Colon (tissue), 2 donors: ENCODE data around the gene CZIB.

Experiments used
- FAIRE-seq: peaks from 2 replicates; lab custom pipeline; 2012; peaks lifted over from hg19 to GRCh38; lab: Jason Lieb, UNC
- donor health status: control.
- donor health status: control.

CZIB gene

GRCh38 chr1:53220171-53220961, at the start of gene CZIB:
Gene CZIB, minus strand, starts transcription at chr1:53220634. Its CDS starts 59 bp downstream, at chr1:53220575.
- no peak for FAIRE-seq

DNA sequence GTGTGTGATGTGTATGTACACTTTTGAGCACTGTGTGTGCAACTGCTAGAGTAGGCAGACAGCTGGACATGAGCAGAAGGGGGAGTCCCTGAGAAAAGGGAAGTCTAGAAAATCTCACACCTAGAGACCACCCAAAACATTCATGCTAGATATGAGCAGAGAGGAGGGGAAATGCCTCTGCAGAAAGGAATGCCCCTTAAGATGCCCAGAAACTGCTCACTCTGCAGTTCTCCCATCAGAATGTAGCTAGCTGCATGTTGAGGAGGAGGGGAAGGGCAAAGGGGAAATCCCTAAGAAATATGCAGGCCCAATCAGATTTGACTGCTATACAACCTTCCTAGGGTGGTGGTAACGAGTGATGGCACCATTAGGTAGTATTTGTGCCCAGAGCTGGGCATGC, 49.7 kb upstream of the CZIB start:
- FAIRE-seq = no peak

- FAIRE-seq = no peak
These were observed 47.3 kb upstream of the CZIB start for GRCh38 chr1:53267761-53268160.

DNA sequence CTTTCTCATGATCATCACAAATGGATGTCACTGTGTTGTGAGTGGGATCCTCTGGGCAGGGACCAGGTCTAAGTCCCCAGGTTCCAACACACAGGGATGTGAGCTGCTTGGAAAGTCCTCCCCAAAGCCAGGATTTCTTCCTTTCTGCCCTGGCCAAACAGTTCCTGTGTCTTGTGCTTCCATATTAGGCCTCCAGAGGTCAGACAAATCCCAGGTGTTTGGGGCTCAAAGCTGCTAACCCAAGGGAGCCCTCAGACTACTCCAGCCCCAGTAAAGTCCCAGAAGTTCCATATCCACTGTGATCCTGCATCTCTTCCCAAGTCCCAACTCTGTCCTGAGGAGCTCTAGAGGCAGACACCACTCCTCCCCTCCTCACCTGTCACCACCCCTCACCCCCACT, 45.6 kb upstream of the CZIB start:
- no peak for FAIRE-seq

- FAIRE-seq = no peak
These were observed 45.1 kb upstream of the CZIB start for GRCh38 chr1:53265581-53265980.

DNA sequence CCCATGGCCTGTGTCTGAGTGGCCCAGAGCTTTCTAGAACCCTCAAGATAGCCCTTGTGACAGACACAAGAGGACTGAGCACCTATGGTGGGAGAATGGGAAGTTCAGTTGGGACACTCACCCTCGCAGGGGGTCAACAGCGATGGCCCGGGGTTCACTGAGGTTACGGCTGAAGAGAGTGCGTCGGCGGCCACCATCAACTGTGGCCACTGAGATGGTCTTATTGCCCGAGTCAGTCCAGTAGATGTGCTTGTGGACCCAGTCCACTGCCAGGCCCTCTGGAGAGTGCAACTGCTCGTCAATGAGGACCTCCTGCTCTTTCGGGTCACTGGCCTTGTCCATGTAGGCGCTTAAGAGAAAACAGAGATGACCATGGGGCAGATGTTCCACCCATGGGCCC, 43.6 kb upstream of the CZIB start:
- FAIRE-seq = no peak

- FAIRE-seq = no peak
These were observed 41.6 kb upstream of the CZIB start for GRCh38 chr1:53262000-53262399.

DNA sequence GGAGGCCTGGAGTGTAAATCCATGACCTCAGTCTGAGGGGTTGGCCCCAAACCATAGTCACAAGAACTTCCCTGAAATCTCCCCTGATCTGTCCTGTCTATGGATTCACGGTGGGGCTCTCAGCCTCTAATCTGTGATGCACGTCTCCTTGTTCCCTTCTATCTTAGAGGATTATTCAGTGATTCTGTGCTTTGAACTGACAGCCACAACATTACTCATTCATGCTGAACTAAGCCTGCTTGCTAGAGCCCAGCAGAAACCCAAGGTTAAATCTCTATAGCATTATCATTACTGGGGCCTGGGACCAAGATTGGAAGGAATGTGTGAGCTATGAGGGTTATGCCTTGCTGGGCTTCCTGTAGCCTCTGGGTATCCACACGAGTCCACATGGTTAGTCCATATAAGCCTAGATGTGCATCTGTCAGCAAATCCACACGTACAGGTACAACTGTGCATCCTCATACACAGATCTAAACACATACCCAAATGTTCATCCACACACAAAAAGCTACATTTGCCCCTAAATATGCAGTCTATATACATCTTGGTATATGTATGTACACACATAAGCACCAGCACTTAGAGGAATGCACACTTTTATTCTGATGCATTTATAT, 40.3 kb upstream of the CZIB start:
- no peak for FAIRE-seq

GRCh38 chr1:53259932-53260331, 39.5 kb upstream of the CZIB start:
- FAIRE-seq = no peak

DNA sequence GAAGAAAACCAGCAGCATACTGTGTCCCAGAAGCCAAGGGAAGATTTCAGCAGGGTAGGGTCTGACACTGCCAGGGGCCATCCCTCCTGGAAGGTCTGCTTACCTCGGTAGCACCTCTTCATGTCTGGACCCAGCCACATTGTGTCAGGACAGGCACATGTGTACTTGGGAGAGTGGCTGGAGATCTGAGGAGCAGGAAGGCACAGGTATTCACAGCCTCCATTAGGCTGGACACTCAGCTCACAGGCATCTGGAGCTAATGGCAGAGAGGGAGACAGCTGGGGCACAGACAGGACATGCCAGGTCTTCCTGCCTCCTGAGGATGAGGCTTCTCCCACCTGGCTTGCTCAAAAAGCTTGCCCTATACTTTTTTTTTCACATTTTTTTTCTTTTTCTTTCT, 37.8 kb upstream of the CZIB start:
- FAIRE-seq = no peak

DNA sequence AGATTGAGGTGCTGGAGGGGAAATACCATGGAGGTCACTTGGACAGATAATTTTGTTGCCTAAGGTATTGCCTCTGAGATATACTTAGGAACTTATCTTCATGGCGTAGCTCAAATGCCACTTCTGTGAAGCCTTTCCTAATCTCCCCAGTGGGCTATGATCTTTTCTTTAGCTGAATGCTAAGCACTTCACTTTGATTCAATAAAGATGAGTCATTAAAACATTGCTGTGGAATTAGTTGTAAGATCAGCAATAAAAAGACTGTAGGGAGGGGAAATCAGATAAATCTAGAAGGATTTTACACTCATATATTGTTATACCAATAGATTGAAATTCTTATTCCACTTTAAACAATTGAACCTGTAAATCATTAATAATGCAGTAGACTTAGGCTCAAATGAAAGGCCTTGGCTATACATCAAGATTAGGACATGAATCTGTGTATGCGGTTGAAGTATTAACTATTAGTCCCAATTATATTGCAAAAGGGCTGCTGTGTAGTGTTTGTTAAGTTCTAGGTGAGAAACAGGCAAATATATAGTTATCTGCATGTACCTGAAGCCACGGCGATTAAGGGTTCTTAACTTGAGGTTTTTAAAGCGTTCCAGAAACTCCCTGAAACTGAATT, 37.1 kb upstream of the CZIB start:
- FAIRE-seq = no peak

GRCh38 chr1:53256511-53257453, 36.3 kb upstream of the CZIB start:
- no peak for FAIRE-seq

DNA sequence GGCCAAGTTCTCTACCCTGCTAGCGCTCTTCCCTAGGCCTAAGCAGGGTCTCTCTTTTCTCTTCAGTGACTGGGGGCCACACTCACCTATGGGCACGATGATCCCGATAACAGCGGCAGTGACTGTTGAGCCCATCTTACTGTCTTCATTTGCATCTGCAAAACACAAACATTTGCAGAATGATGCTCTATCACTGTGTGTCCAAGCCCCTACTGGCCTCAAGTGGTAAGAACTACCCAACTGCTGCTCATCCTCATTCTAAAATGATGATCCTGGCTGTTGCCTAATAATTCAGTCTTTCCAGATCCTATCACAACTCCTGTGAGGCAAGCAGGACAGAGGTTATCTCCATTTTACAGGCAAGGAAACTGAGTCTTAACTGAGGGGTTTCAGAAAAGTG, 34.6 kb upstream of the CZIB start:
- FAIRE-seq = no peak

GRCh38 chr1:53254011-53254640, 33.7 kb upstream of the CZIB start:
- FAIRE-seq = no peak

GRCh38 chr1:53250325-53250724, 29.9 kb upstream of the CZIB start:
- no peak for FAIRE-seq

DNA sequence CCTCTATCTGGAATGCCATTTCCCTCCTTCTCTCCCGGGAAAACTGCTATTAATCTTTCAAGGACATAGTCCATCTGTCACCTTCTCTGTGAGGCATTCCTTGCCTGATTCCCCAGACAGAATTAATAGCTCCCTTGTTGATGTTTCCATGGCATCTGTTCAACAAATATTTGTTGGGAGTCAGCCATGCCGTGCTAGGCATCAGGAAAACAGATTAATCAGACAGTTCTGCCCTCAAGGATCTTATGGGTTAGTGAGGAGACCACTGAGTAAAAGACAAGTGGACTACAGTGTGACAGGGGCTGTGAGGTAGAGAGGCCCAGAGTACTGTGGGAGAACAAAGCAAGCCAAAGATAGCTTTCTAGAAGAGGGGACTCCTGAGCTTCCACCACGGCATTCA, 29.3 kb upstream of the CZIB start:
- FAIRE-seq = no peak

GRCh38 chr1:53246261-53247134, 26.1 kb upstream of the CZIB start:
- no peak for FAIRE-seq

- FAIRE-seq = no peak
These were observed 23.7 kb upstream of the CZIB start for GRCh38 chr1:53244141-53244540.

- FAIRE-seq = no peak
These were observed 21.9 kb upstream of the CZIB start for GRCh38 chr1:53242381-53242780.

DNA sequence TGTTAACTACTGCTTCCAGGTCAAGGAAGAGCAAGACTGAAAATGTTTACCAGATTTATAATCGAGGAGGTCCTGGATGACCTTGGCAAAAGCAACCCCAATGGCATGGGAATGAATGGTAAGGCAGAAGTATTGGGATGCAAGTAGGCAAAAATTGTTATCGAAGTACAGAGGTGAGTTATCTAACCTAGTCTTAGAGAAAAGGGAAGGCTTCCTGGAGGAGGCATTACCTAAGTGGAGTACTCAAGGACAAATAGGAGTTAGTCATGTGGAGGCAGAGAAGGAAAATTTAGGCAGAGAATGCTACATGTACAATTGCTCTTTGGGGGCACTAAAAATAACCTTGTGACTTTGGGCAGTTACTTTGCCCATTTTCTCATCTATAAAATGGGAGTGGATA, 21.4 kb upstream of the CZIB start:
- no peak for FAIRE-seq
